GM18870 (cell line): Measurements from ENCODE around the gene ATAD3C.
A peak's percentile ranks its signal among the peaks of the same experiment; 100 is the strongest.
"Not testable (repeated sequence)": the region's sequence is repeated elsewhere in the genome, so short reads cannot be mapped to it uniquely, and the experiment has no call there.

ENCODE experiments used
- ATAC-seq: cut with Tn5 transposase; IDR thresholded peaks from one replicate; pipeline ENCODE4 v1.9.1; 2021; ENCODE audit warnings: moderate library complexity; ENCODE audit not compliant: unreplicated experiment

ATAD3C gene

DNA sequence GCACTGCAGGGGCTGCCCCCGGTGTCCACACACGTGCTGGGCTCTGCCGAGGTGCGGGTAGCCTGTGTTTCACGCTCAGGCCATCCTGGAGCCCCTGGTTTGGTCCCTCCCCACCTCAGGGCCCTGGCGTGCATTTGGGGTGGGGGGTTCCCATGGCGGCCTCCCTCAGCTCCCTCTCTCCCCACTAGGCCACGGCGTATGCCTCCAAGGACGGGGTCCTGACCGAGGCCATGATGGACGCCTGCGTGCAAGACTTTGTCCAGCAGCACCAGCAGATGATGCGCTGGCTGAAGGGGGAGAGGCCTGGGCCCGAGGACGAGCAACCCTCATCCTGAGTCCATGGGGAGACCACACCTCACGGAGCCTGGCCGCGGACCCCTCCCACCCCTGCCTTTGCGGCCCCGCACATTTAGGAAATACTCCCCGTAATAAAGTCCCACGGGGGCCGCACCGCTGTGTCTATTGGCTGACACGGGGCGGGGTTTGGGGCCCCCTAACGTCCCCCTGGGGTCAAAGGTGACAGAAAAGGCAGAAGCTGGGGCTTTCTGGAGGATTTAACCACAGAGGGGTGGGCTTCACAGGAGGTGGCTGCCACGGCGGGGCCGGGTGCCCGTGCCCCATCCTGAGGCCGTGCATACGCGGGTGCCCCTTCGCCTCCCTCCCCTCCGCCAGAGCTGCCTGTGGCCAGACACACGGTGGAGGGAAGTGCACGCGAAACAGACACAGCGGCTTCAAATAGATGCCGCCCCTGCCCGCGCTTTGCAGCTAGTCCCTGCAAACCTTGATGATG is 18.9 kb downstream of the ATAD3C start:
- not testable (repeated sequence) for ATAC-seq

DNA sequence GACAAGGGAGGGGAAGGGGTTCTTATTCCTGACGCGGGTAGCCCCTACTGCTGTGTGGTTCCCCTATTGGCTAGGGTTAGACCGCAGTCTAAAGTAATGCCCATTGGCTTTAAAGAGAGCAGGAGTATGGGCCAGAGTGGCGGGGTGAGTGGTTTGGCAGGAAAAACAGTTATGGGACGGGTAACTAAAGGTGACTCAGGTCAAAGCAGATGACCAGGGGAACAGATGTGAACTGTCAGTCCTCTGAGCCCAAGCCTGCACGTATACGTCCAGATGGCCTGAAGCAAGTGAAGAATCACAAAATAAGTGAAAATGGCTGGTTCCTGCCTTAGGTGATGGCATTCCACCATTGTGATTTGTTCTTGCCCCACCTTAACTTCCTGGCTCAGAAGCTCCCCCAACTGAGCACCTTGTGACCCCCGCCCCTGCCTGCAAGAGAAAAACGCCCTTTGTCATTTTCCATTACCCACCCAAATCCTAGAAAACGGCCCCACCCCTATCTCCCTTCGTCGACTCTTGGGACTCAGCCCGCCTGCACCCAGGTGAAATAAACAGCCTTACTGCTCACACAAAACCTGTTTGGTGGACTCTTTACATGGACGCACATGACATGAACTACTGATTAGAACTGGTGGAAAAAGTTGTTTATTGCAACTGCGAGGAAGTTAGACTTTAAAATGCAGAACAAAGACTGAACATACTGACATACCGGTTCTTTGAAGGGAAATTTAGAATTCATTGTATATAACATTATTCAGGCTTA is 21.3 kb downstream of the ATAD3C start:
- peak; percentile 15 for ATAC-seq

DNA sequence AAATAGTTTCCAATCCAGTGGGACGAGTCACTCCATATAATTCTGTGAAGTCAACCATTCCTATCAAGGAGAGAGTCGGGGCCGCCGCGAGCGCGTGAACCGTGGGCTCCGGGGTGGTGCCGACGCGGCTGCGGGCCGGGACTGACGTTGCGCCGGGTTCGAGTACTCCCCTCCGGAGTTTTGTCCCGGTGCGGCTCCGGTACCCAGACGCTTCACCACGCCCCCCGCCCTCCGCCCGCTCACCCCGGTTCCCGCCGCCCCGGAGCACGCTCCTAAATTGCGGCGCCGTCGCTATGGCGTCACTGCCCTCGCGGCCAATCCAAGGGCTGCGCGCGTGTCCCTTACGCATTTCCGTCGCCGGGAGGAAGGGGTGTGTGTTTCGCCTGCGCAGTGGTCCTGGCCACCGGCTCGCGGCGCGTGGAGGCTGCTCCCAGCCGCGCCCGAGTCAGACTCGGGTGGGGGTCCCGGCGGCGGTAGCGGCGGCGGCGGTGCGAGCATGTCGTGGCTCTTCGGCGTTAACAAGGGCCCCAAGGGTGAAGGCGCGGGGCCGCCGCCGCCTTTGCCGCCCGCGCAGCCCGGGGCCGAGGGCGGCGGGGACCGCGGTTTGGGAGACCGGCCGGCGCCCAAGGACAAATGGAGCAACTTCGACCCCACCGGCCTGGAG is 22.0 kb downstream of the ATAD3C start, which contains the start of gene ATAD3B:
Gene ATAD3B (plus strand): TSS at position 377 of the 664 bp plus-strand sequence. CDS start 120 bp downstream, at position 497.
- peak; percentile 79 for ATAC-seq

DNA sequence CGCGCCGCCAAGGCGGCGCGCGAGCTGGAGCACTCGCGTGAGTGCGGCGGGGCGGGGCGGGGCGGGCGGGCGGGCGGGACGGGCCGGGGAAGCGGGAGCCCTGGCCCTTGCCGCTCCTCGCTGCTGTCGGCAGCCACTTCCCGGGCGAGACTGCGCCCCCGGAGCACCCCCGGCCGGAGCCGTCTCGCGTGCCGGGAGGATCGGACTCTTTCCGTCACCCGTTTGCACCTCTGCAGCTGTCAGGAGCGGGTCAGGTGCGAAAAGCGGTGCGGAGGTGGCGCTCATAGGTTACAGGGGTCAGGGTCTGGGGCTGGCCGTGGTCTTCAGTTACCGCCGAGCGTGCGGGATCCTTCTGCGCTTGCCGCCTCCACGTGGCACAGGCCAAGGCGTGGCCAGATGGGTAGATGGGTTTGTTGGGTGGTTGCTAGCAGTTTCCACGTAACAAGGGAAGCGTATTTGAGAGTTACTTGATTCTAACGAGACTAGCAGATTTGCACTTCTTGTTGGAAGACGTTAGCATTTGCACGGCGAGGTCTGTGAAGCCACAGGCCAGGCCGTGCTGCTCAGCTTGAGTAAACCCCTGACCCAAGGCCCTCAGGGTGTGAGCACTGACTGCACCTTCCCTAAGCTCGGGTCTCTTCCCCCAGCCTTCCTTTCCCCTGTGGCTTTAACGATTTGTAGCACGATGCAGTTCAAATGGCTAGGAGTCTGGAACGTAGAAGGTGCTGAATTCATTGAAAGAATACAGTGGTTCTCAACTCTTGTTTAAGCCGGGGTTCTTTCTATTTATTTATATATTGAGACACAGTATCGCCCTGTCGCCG is 22.8 kb downstream of the ATAD3C start:
- ATAC-seq = not testable (repeated sequence)

DNA sequence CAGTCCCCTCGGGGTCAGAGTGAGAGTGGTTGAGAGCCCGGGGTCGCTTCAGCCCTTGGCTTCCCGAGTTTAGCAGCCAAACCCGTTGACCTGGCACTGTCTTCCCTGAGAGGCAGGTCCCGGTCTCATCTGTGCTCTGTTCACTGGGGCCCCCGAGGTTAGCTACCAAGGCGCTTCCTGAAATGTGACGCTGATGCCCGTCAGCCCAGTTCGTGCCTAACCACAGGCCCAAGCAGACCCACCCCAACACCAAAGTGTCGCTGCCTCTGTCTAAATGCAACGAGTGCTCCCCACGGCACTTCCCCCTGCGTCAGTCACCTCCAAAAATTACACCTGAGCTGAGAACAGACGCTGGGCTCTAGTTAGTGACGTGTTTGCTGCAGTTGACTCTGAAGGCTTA is 26.5 kb downstream of the ATAD3C start:
- ATAC-seq = not testable (repeated sequence)

DNA sequence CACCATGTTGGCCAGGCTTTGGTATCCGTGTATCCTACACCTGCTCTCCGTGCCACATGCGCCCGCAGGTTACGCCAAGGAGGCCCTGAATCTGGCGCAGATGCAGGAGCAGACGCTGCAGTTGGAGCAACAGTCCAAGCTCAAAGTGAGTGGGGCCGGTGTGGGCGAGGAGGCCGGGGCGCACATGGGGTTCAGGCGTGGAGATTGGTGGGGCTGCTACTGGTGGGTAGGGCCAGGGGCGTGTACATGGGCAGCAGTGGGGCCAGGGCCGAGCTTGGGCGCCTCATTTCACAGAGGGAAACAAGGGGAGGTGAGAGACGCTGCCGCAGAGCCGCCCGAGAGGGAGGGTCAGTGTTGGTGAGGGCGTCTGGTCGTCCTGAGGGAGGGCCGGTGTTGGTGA is 27.7 kb downstream of the ATAD3C start:
- no peak for ATAC-seq

DNA sequence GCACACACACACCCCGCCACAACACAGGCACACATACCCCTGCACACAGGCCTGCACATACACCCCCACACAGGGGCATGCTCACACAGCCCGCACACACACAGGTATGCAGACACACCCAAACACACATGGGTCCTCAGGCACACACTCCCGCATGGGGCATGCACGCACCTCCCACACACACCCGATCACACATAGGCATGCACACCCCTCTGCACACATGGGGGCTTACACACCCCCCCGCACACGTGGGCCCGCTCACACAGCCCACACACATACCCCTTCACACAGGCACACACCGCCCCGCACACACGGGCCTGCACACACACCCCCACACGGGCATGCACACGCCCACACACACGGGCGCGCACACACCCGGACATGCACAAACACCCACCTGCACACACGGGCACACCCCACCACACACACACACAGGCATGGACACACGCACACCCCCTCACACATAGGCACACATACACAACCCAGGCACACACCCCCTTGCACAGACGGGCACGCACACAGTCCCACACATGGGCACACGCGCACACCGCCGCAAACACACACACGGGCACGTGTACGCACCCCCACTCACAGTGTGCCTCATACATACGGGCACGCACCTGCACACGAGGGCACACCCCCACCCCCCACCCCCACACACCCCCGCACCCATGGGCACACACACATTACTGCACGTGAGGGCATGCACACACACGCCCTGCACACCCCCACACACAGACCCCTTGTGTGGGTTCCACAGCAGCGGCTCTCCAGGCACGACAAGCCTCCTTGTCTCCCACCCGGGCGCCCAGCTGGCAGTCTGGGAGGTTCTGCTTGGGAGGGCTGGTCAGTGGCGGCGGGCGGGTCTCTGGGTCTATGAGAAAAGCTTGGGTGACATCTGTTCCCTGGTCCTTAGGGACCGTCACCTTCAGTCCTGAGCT is 30.3 kb downstream of the ATAD3C start:
- ATAC-seq = no peak

DNA sequence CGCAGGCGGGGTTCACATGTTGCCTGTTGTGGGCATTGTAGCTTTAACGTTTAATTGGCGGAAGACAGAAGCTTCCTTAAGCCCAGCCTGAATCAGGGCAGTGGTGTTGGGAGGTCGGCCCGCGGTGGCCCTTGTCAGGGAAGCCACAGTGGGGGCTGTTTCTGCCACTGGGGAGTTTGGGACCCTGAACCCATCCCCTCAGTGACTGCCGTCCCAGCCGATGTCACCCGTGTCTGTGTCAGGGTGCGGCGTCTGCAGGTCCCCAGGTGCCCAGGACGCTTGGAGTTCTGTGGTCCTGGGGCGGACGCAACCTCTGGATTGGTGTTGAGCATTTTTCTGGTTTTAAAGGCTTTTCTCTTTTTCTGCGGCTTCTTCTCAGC is 31.0 kb downstream of the ATAD3C start:
- ATAC-seq = not testable (repeated sequence)

DNA sequence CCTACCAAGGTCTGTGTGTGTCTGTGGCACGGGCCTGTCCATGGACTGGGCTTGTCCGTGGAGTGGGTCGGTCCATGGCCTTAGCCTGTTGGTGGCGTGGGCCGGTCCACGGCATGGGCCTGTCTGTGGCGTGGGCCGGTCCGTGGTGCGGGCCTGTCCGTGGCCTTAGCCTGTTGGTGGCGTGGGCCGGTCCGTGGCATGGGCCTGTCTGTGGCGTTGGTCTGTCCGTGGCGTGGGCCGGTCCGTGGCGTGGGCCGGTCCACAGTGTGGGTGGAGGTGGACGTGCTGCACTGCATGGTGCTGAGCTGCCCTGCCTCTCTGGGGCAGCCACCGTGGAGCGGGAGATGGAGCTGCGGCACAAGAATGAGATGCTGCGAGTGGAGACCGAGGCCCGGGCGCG is 32.3 kb downstream of the ATAD3C start:
- ATAC-seq = not testable (repeated sequence)

DNA sequence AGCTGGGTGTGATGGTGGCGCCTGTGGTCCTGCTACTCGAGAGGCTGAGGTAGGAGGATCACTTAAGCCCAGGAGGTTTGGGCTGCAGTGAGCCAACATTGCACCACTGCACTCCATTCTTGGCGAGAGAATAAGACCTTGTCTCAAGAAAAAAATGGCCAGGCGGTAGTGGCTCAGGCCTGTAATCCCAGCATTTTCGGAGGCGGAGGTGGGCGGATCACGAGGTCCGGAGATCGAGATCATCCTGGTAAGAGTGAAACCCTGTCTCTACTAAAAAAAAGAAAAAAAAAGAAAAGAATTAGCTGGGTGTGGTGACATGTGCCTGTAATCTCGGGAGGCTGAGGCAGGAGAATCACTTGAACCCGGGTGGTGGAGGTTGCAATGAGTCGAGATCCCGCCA is 33.4 kb downstream of the ATAD3C start:
- no peak for ATAC-seq

DNA sequence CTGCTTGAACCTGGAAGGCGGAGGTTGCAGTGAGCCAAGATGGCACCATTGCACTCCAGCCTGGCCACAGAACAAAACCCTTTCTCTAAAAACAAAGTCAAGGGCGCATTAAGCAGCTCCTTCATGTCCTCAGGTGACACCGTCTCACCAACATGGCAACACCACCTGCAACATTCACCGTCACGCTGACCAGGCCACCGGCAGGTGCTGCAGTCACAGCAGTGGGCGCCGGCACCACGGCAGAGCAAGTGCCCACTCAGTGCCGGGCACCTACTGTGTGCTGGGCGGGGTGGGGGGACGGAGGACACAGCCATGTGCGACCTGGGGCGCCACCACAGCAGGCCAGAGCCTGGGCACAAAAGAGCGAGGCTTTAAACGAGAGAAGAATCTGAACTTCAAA is 34.2 kb downstream of the ATAD3C start:
- no peak for ATAC-seq

DNA sequence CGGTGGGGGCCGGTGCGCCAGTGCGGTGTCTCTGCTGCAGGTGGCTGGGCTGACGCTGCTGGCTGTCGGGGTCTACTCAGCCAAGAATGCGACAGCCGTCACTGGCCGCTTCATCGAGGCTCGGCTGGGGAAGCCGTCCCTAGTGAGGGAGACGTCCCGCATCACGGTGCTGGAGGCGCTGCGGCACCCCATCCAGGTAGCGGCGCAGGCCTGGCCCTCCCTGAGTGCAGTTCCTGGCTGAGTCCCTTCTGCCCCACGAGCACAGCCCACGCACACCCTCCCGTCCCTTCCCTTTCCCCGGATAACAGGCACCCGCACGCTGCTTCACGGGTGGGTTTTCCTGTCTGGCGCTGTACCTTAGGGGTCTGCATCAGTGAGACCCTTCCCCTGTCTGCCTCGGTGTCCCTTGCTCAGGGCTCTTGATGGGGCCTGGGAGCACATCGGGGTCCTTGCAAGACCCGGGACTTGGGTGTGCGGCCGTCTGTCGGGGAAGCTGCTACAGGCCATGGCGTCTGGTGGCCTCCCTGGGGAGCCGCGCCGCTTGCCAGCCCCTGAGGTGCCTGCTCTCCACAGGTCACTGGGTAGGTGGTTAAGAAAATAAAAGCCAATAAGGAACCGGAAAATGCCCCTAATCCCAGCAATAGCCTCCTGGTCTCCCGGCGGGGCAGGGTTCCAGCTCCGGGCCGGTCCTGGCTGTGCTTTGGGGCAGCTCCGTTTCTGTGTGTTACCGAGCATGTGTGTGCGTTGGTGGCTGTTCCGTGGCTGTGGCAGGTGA is 35.7 kb downstream of the ATAD3C start:
- ATAC-seq = not testable (repeated sequence)

DNA sequence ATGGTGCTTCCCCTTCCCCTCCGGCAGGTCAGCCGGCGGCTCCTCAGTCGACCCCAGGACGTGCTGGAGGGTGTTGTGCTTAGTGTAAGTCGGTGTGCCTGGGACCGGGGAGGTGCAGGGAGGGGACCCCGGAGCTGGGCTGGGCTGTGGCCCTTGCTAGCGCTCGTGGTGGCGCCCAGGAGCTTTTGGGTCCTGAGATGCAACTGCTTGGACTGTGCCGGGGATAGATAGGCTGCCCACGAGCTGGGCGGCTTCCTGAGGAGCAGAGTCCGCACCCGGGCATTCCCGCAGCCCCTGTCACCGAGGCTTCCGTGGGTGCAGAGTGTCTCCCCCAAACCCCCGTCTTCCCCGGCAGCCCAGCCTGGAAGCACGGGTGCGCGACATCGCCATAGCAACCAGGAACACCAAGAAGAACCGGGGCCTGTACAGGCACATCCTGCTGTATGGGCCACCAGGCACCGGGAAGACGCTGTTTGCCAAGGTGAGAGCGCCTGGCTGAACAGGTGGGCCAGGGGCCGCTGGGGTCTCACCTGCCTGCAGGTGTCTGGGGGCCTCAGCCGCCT is 36.3 kb downstream of the ATAD3C start:
- ATAC-seq = not testable (repeated sequence)

DNA sequence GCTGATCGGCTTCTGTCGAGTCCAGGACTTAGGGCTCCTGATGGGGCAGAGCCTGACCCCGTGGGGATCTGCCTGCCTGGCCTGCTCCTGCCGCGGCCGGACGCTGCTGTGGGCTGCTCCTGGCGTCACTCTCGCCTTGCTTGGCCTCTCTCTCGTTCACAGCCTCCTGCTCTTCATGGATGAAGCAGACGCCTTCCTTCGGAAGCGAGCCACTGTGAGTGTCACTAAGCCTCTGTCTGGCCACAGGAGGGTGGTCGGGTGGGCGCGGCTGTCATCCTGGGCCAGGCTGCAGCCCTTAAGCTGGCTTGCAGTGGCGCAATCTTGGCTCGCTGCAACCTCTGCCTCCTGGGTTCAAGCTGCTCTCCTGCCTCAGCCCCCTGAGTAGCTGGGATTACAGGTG is 38.2 kb downstream of the ATAD3C start:
- no peak for ATAC-seq

DNA sequence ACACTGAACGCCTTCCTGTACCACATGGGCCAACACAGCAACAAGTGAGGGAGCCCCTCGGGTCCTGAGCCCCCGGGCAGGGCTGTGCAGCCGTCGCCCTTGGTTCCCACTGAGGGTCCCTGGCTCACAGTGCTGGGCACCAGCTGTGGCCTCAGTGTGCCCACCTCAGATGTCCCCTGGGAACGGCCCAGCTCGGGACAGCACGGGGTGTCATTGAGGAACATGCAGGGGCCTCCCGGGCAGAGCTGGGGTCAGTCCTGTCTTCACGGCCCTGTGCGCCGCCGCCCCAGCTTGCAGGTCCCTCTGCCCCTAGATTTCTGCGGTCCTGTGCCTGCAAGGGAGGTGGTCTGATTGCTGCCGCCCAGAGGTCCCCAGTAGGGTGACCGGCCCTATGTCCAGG is 39.7 kb downstream of the ATAD3C start:
- ATAC-seq = no peak

DNA sequence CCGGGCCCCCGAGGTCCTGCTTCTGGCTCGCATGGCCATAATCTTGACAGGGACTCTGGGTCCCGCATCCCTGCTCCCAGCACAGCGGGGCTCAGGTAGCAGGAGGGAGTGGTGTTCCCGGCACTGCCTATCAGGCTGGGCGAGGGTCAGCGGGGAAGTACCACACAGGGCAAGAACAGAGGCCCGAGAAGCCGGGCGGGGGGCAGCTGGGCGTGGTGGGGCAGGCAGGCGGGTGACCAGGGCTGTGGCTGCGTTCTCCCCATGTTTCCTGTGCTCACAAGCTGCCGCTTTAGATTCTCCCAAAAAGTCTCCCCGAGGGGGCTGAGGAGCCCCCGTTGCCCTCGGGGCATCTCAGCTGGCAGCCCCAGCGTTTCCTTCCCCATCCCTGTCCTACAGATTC is 40.4 kb downstream of the ATAD3C start:
- no peak for ATAC-seq

DNA sequence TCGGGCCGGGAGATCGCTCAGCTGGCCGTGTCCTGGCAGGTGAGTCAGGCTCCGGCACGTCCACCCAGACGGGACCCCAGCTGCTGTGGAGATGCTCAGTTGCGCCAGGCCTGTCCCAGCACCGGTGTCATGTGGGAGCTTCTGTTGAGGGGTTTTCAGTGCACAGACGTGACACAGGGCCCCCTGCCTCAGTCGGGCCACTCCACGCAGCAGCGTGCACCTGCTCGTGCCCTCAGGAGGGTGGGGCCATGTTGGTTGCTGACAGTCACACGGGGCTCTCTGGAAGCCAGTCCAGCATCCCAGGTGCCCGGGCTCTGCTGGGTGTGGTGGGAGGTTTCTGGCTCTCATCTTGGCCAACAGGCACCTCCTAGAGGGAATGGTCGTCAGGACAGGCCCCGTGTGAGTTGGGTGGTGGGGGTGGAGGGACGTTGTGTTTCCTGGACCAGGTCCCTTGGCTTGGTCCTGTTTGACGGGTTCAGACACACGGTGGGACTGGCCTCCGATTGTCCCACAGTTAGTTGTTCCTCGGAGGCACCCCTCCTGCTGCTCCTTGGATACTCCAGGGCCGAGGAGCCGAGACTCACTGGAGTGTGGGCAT is 41.2 kb downstream of the ATAD3C start:
- ATAC-seq = no peak

DNA sequence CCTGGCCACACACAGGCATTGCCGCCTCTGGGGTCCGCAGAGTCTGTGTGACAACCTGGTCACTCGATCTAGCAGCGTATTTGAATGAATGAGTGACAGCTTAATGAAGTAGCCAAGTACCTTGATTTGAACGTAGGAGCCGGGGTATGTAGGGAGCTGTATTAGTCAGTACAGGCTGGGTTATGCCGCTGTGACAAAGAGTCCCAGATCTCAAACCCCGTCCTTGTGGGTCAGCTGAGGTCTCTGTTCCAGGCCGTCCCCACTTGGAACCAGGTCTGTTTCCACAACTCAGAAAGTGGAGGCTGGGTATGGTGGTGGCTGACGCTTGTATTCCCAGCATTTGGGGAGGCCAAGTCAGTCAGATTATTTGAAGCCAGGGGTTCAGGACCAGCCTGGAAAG is 42.1 kb downstream of the ATAD3C start:
- ATAC-seq = no peak
